IMR-90 (cell line): ENCODE measurements around the gene FBXL19. TPM values are rescaled to one million over a fixed set of nuclear protein-coding genes. Genes with fewer than 3 reads are reported as not detected.

ENCODE experiments used
- ATAC-seq: fragments of 200-7000 bp; cut with Tn5 transposase; 2 replicates; pipeline ENCODE4 v1.9.1; 2020; ENCODE audit warnings: low read depth, mild to moderate bottlenecking, moderate library complexity
- BruUV-seq: library from RNA; stranded (reverse); fragments of 400-500 nt; replicated peaks from 2 replicates; lab custom pipeline; 2021; lab: Mats Ljungman, UMichigan
- CTCF ChIA-PET: fragments of 300-600 bp; formaldehyde crosslinking; extraction: SDS; loops from one replicate; lab custom pipeline; 2021; ENCODE audit warnings: antibody characterized with exemption; lab: Yijun Ruan, JAX
- POLR2A ChIA-PET: fragments of 300-600 bp; sonication (Branson Sonifier 250); formaldehyde crosslinking; loops from one replicate; lab custom pipeline; 2022; ENCODE audit warnings: antibody characterized with exemption; ENCODE audit not compliant: unreplicated experiment; lab: Charles Lee
- DNase-seq: peaks from one replicate; pipeline ENCODE4 v3.0.0; 2013
- H2AFZ ChIP-seq: replicated peaks from 2 replicates; pipeline ENCODE3; 2013; ENCODE audit warnings: low read length, mild to moderate bottlenecking; ENCODE audit not compliant: poor library complexity
- H2AK5ac ChIP-seq: 2 replicates; pipeline ENCODE4 v1.6.1; 2013; ENCODE audit warnings: low read depth, low read length, inconsistent platforms
- H2AK9ac ChIP-seq: replicated peaks from 2 replicates; pipeline ENCODE3; 2013; ENCODE audit warnings: mild to moderate bottlenecking, low read depth, low read length, moderate library complexity; ENCODE audit not compliant: poor library complexity
- H2BK120ac ChIP-seq: 2 replicates; pipeline ENCODE4 v1.6.1; 2013; ENCODE audit warnings: low read depth, low read length, inconsistent platforms
- H2BK15ac ChIP-seq: 3 replicates; pipeline ENCODE4 v1.6.1; 2013; ENCODE audit warnings: low read depth, low read length, inconsistent platforms
- H2BK20ac ChIP-seq: 2 replicates; pipeline ENCODE4 v1.6.1; 2013; ENCODE audit warnings: low read depth, mild to moderate bottlenecking, inconsistent platforms, low read length, moderate library complexity
- H2BK5ac ChIP-seq: 2 replicates; pipeline ENCODE4 v1.6.1; 2013; ENCODE audit warnings: mild to moderate bottlenecking, low read depth, low read length, inconsistent platforms; ENCODE audit not compliant: poor library complexity, severe bottlenecking
- H3K14ac ChIP-seq: replicated peaks from 2 replicates; pipeline ENCODE4 v1.6.1; 2013; ENCODE audit warnings: low read depth, low read length, inconsistent platforms
- H3K18ac ChIP-seq: 2 replicates; pipeline ENCODE4 v1.6.1; 2013; ENCODE audit warnings: low read depth, low read length, control low read depth
- H3K23ac ChIP-seq: 2 replicates; pipeline ENCODE4 v1.6.1; 2013; ENCODE audit warnings: low read depth, low read length, inconsistent platforms
- H3K27ac ChIP-seq: 2 replicates; pipeline ENCODE4 v1.5.1; 2013; ENCODE audit warnings: mild to moderate bottlenecking, control low read depth, low read length; ENCODE audit not compliant: insufficient read depth
- H3K27me3 ChIP-seq: 2 replicates; pipeline ENCODE4 v1.6.1; 2013; ENCODE audit warnings: low read length; ENCODE audit not compliant: control insufficient read depth, insufficient read depth
- H3K36me3 ChIP-seq: 2 replicates; pipeline ENCODE4 v1.6.1; 2013; ENCODE audit warnings: low read length, mixed read lengths; ENCODE audit not compliant: control insufficient read depth, insufficient read depth
- H3K4ac ChIP-seq: 2 replicates; pipeline ENCODE4 v1.6.1; 2013; ENCODE audit warnings: low read depth, low read length, inconsistent platforms
- H3K4me1 ChIP-seq: 2 replicates; pipeline ENCODE4 v1.6.1; 2013; ENCODE audit warnings: low read length, mixed read lengths; ENCODE audit not compliant: control insufficient read depth, insufficient read depth
- H3K4me2 ChIP-seq: 2 replicates; pipeline ENCODE4 v1.6.1; 2013; ENCODE audit warnings: low read depth, mild to moderate bottlenecking, control low read depth, low read length, moderate library complexity
- H3K4me3 ChIP-seq: 2 replicates; pipeline ENCODE4 v1.5.1; 2013; ENCODE audit warnings: low read depth, mild to moderate bottlenecking, control low read depth, low read length, moderate library complexity; ENCODE audit not compliant: insufficient read depth
- H3K56ac ChIP-seq: 2 replicates; pipeline ENCODE4 v1.6.1; 2013; ENCODE audit warnings: low read length, inconsistent platforms; ENCODE audit not compliant: insufficient read depth; ENCODE audit errors: extremely low read depth
- H3K79me1 ChIP-seq, 2 experiments: 2 replicates each; pipeline ENCODE4 v1.6.1; 2013; ENCODE audit warnings: low read length in 2 of 2, inconsistent platforms in 1 of 2, low read depth in 1 of 2
- H3K9ac ChIP-seq: 2 replicates; pipeline ENCODE4 v1.6.1; 2013; ENCODE audit warnings: low read depth, low read length, control low read depth
- H3K9me1 ChIP-seq: 2 replicates; pipeline ENCODE4 v1.6.1; 2013; ENCODE audit warnings: low read length, inconsistent platforms; ENCODE audit not compliant: insufficient read depth
- H3K9me3 ChIP-seq: 2 replicates; pipeline ENCODE4 v1.6.1; 2013; ENCODE audit warnings: low read length; ENCODE audit not compliant: control insufficient read depth, insufficient read depth
- H4K20me1 ChIP-seq: 2 replicates; pipeline ENCODE4 v1.6.1; 2013; ENCODE audit warnings: low read length, inconsistent platforms; ENCODE audit not compliant: insufficient read depth
- H4K5ac ChIP-seq: 2 replicates; pipeline ENCODE4 v1.6.1; 2013; ENCODE audit warnings: mild to moderate bottlenecking, low read depth, low read length, control low read depth
- H4K8ac ChIP-seq, 2 experiments: 2 replicates each; pipeline ENCODE4 v1.6.1; 2013; ENCODE audit warnings: low read depth in 2 of 2, low read length in 2 of 2, control low read depth in 1 of 2, inconsistent platforms in 1 of 2
- H4K91ac ChIP-seq: 2 replicates; pipeline ENCODE4 v1.6.1; 2013; ENCODE audit warnings: low read depth, low read length, inconsistent platforms; ENCODE audit not compliant: insufficient read depth
- BHLHE40 ChIP-seq: fragments of 150-350 bp; IDR thresholded peaks from 2 replicates; pipeline ENCODE4 v1.6.1; 2016; ENCODE audit warnings: mild to moderate bottlenecking, low read depth, low read length
- CEBPB ChIP-seq: IDR thresholded peaks from 2 replicates; pipeline ENCODE4 v1.6.1; 2012; ENCODE audit warnings: low read depth, low read length, improper control_type of control experiment
- CHD1 ChIP-seq: IDR thresholded peaks from 2 replicates; pipeline ENCODE4 v1.6.1; 2012; ENCODE audit warnings: low read depth, low read length, improper control_type of control experiment
- CTCF ChIP-seq: conservative IDR thresholded peaks from 2 replicates; pipeline ENCODE4 v1.5.1; 2012; ENCODE audit warnings: mild to moderate bottlenecking, low read depth, low read length, improper control_type of control experiment
- ELK1 ChIP-seq: fragments of 150-350 bp; IDR thresholded peaks from 2 replicates; pipeline ENCODE4 v1.6.1; 2016; ENCODE audit warnings: low read depth, mild to moderate bottlenecking, low read length, moderate library complexity, borderline replicate concordance
- FOS ChIP-seq: fragments of 150-350 bp; IDR thresholded peaks from 2 replicates; pipeline ENCODE4 v1.6.1; 2016; ENCODE audit warnings: low read depth, low read length
- MAFK ChIP-seq: IDR thresholded peaks from 2 replicates; pipeline ENCODE4 v1.6.1; 2012; ENCODE audit warnings: low read depth, low read length, improper control_type of control experiment
- MAZ ChIP-seq: IDR thresholded peaks from 2 replicates; pipeline ENCODE4 v1.6.1; 2012; ENCODE audit warnings: low read depth, mild to moderate bottlenecking, low read length, improper control_type of control experiment, moderate library complexity, borderline replicate concordance
- MXI1 ChIP-seq: IDR thresholded peaks from 2 replicates; pipeline ENCODE4 v1.6.1; 2012; ENCODE audit warnings: low read depth, mild to moderate bottlenecking, low read length, moderate library complexity, borderline replicate concordance
- NFE2L2 ChIP-seq: fragments of 150-350 bp; IDR thresholded peaks from 2 replicates; pipeline ENCODE4 v1.6.1; 2016; ENCODE audit warnings: low read depth, mild to moderate bottlenecking, low read length
- POLR2A ChIP-seq: IDR thresholded peaks from 2 replicates; pipeline ENCODE4 v1.6.1; 2012; ENCODE audit warnings: mild to moderate bottlenecking, low read depth, low read length
- RAD21 ChIP-seq: IDR thresholded peaks from 2 replicates; pipeline ENCODE4 v1.6.1; 2012; ENCODE audit warnings: low read length, improper control_type of control experiment
- RCOR1 ChIP-seq: IDR thresholded peaks from 2 replicates; pipeline ENCODE4 v1.6.1; 2012; ENCODE audit warnings: mild to moderate bottlenecking, low read length, improper control_type of control experiment; ENCODE audit not compliant: insufficient replicate concordance
- RFX5 ChIP-seq: IDR thresholded peaks from 2 replicates; pipeline ENCODE4 v1.8.0; 2012; ENCODE audit warnings: low read depth, mild to moderate bottlenecking, low read length, moderate library complexity
- SMC3 ChIP-seq: fragments of 150-350 bp; IDR thresholded peaks from 2 replicates; pipeline ENCODE4 v1.6.1; 2016; ENCODE audit warnings: low read depth, mild to moderate bottlenecking, antibody characterized with exemption, low read length, moderate library complexity
- USF2 ChIP-seq: fragments of 150-350 bp; IDR thresholded peaks from 2 replicates; pipeline ENCODE4 v1.6.1; 2017; ENCODE audit warnings: mild to moderate bottlenecking, antibody characterized with exemption, low read length, low read depth
- WGBS, 2 experiments: methylation state at CpG; one replicate each; pipeline versions ENCODE4 v1.1.5 to v1.1.7; 2013; ENCODE audit warnings: missing lambda C conversion rate in 2 of 2; ENCODE audit not compliant: insufficient read length in 1 of 2; ENCODE audit errors: extremely low coverage in 2 of 2; 5-methylcytosine and 5-hydroxymethylcytosine counted together
- dilution Hi-C: fragments of 300-500 bp; cut with HindIII; formaldehyde crosslinking; loops from one replicate; pipeline ENCODE4 v1.14.3; 2018; ENCODE audit warnings: low sequenced_read_pairs; ENCODE audit not compliant: unreplicated experiment
- in situ Hi-C: fragments of 300-500 bp; cut with MboI; formaldehyde crosslinking; loops from 3 replicates; pipeline ENCODE4 v1.14.3; 2019; ENCODE audit warnings: low sequenced_read_pairs, inconsistent platforms, mixed read lengths
- intact Hi-C: fragments of 100-400 bp; cut with micrococcal nuclease; formaldehyde crosslinking; loops from 2 replicates; pipeline ENCODE4 v1.10.0; 2022
- polyA plus RNA-seq, 3 experiments: library from polyadenylated mRNA; depleted of rRNA; stranded (reverse); fragments of >200 nt; gene quantifications; 2 replicates each; pipeline ENCODE4 v1.2.3, GENCODE V29; 2012; ENCODE audit warnings: low replicate concordance in 1 of 3
- total RNA-seq: library from RNA; depleted of rRNA; stranded (reverse); fragments of >200 nt; gene quantifications from 2 replicates; pipeline ENCODE4 v1.2.3, GENCODE V29; 2012

FBXL19 gene
- total and polyA plus RNA-seq, 2 of the 4 experiments (the other 2 are of a cell fraction): 5.0 to 13.8 TPM

GRCh38 chr16:30980023-30980371 is 56.6 kb downstream of the FBXL19 start:
- Histone ChIP-seq H3K4me1 (no peaks in the 10 kb centered on the region), H3K14ac (no peak overlapping the region), H4K20me1 (no peaks in the 10 kb centered on the region; the same call in 1 of the 2 replicates), H2BK5ac (no peak overlapping the region), H3K36me3 (peaks cover 65% of the 10 kb centered on the region), H2AFZ (no peak overlapping the region), H3K18ac (no peak overlapping the region), H2AK5ac (no peak overlapping the region), H3K23ac (no peak overlapping the region), H3K27ac (no peak overlapping the region), H3K9me3 (no peaks in the 10 kb centered on the region), H3K4me3 (no peak overlapping the region), H2BK15ac (no peak overlapping the region), H4K8ac (no peak overlapping the region), H2AK9ac (no peak overlapping the region), H2BK20ac (no peak overlapping the region), H3K9me1 (no peaks in the 10 kb centered on the region), H3K4ac (no peak overlapping the region), H3K9ac (no peak overlapping the region), H4K91ac (no peak overlapping the region), H3K56ac (no peak overlapping the region), H2BK120ac (no peak overlapping the region), H4K5ac (no peak overlapping the region), H3K27me3 (no peaks in the 10 kb centered on the region), H3K4me2 (no peak overlapping the region), H3K79me1 (peaks cover 8 to 12% of the 10 kb centered on the region in 2 experiments; a peak in 2 of 4 replicates)
- CTCF ChIA-PET: no interaction called here
- ATAC-seq (no peak), DNase-seq (no peak)
- dilution Hi-C loops (no loop called here), in situ Hi-C loops (loop anchor here (10.0 to 25.0 kb wide), 3 partner anchors 105 to 885 kb away; partner anchors contain the start of gene PRSS53), intact Hi-C loops (no loop called here)
- TF ChIP-seq CEBPB (no peak), CHD1 (no peak), FOS (no peak), RCOR1 (no peak), BHLHE40 (no peak), MAZ (no peak), MAFK (no peak), MXI1 (no peak), ELK1 (no peak), SMC3 (no peak), RAD21 (no peak), USF2 (no peak), NFE2L2 (no peak), POLR2A (no peak), RFX5 (no peak), CTCF (no peak)
- POLR2A ChIA-PET: no interaction called here
- BruUV-seq: no TSS peak
- WGBS, 2 experiments: 98% methylated on average over 4 of the region's 15 CpGs; no CpG with 5 or more reads in 1 of the 2 experiments
